IMR-90 (cell line): ENCODE measurements around the gene SCAMP4. TPM values are rescaled to one million over a fixed set of nuclear protein-coding genes. Genes with fewer than 3 reads are reported as not detected.

ENCODE experiments used
- ATAC-seq: fragments of 200-7000 bp; cut with Tn5 transposase; 2 replicates; pipeline ENCODE4 v1.9.1; 2020; ENCODE audit warnings: low read depth, mild to moderate bottlenecking, moderate library complexity
- BruUV-seq: library from RNA; stranded (reverse); fragments of 400-500 nt; replicated peaks from 2 replicates; lab custom pipeline; 2021; lab: Mats Ljungman, UMichigan
- CTCF ChIA-PET: fragments of 300-600 bp; formaldehyde crosslinking; extraction: SDS; loops from one replicate; lab custom pipeline; 2021; ENCODE audit warnings: antibody characterized with exemption; lab: Yijun Ruan, JAX
- POLR2A ChIA-PET: fragments of 300-600 bp; sonication (Branson Sonifier 250); formaldehyde crosslinking; loops from one replicate; lab custom pipeline; 2022; ENCODE audit warnings: antibody characterized with exemption; ENCODE audit not compliant: unreplicated experiment; lab: Charles Lee
- DNase-seq: peaks from one replicate; pipeline ENCODE4 v3.0.0; 2013
- H2AFZ ChIP-seq: replicated peaks from 2 replicates; pipeline ENCODE3; 2013; ENCODE audit warnings: low read length, mild to moderate bottlenecking; ENCODE audit not compliant: poor library complexity
- H2AK5ac ChIP-seq: 2 replicates; pipeline ENCODE4 v1.6.1; 2013; ENCODE audit warnings: low read depth, low read length, inconsistent platforms
- H2AK9ac ChIP-seq: replicated peaks from 2 replicates; pipeline ENCODE3; 2013; ENCODE audit warnings: mild to moderate bottlenecking, low read depth, low read length, moderate library complexity; ENCODE audit not compliant: poor library complexity
- H2BK120ac ChIP-seq: 2 replicates; pipeline ENCODE4 v1.6.1; 2013; ENCODE audit warnings: low read depth, low read length, inconsistent platforms
- H2BK15ac ChIP-seq: 3 replicates; pipeline ENCODE4 v1.6.1; 2013; ENCODE audit warnings: low read depth, low read length, inconsistent platforms
- H2BK20ac ChIP-seq: 2 replicates; pipeline ENCODE4 v1.6.1; 2013; ENCODE audit warnings: low read depth, mild to moderate bottlenecking, inconsistent platforms, low read length, moderate library complexity
- H2BK5ac ChIP-seq: 2 replicates; pipeline ENCODE4 v1.6.1; 2013; ENCODE audit warnings: mild to moderate bottlenecking, low read depth, low read length, inconsistent platforms; ENCODE audit not compliant: poor library complexity, severe bottlenecking
- H3K14ac ChIP-seq: replicated peaks from 2 replicates; pipeline ENCODE4 v1.6.1; 2013; ENCODE audit warnings: low read depth, low read length, inconsistent platforms
- H3K18ac ChIP-seq: 2 replicates; pipeline ENCODE4 v1.6.1; 2013; ENCODE audit warnings: low read depth, low read length, control low read depth
- H3K23ac ChIP-seq: 2 replicates; pipeline ENCODE4 v1.6.1; 2013; ENCODE audit warnings: low read depth, low read length, inconsistent platforms
- H3K27ac ChIP-seq: 2 replicates; pipeline ENCODE4 v1.5.1; 2013; ENCODE audit warnings: mild to moderate bottlenecking, control low read depth, low read length; ENCODE audit not compliant: insufficient read depth
- H3K27me3 ChIP-seq: 2 replicates; pipeline ENCODE4 v1.6.1; 2013; ENCODE audit warnings: low read length; ENCODE audit not compliant: control insufficient read depth, insufficient read depth
- H3K36me3 ChIP-seq: 2 replicates; pipeline ENCODE4 v1.6.1; 2013; ENCODE audit warnings: low read length, mixed read lengths; ENCODE audit not compliant: control insufficient read depth, insufficient read depth
- H3K4ac ChIP-seq: 2 replicates; pipeline ENCODE4 v1.6.1; 2013; ENCODE audit warnings: low read depth, low read length, inconsistent platforms
- H3K4me1 ChIP-seq: 2 replicates; pipeline ENCODE4 v1.6.1; 2013; ENCODE audit warnings: low read length, mixed read lengths; ENCODE audit not compliant: control insufficient read depth, insufficient read depth
- H3K4me2 ChIP-seq: 2 replicates; pipeline ENCODE4 v1.6.1; 2013; ENCODE audit warnings: low read depth, mild to moderate bottlenecking, control low read depth, low read length, moderate library complexity
- H3K4me3 ChIP-seq: 2 replicates; pipeline ENCODE4 v1.5.1; 2013; ENCODE audit warnings: low read depth, mild to moderate bottlenecking, control low read depth, low read length, moderate library complexity; ENCODE audit not compliant: insufficient read depth
- H3K56ac ChIP-seq: 2 replicates; pipeline ENCODE4 v1.6.1; 2013; ENCODE audit warnings: low read length, inconsistent platforms; ENCODE audit not compliant: insufficient read depth; ENCODE audit errors: extremely low read depth
- H3K79me1 ChIP-seq, 2 experiments: 2 replicates each; pipeline ENCODE4 v1.6.1; 2013; ENCODE audit warnings: low read length in 2 of 2, inconsistent platforms in 1 of 2, low read depth in 1 of 2
- H3K9ac ChIP-seq: 2 replicates; pipeline ENCODE4 v1.6.1; 2013; ENCODE audit warnings: low read depth, low read length, control low read depth
- H3K9me1 ChIP-seq: 2 replicates; pipeline ENCODE4 v1.6.1; 2013; ENCODE audit warnings: low read length, inconsistent platforms; ENCODE audit not compliant: insufficient read depth
- H3K9me3 ChIP-seq: 2 replicates; pipeline ENCODE4 v1.6.1; 2013; ENCODE audit warnings: low read length; ENCODE audit not compliant: control insufficient read depth, insufficient read depth
- H4K20me1 ChIP-seq: 2 replicates; pipeline ENCODE4 v1.6.1; 2013; ENCODE audit warnings: low read length, inconsistent platforms; ENCODE audit not compliant: insufficient read depth
- H4K5ac ChIP-seq: 2 replicates; pipeline ENCODE4 v1.6.1; 2013; ENCODE audit warnings: mild to moderate bottlenecking, low read depth, low read length, control low read depth
- H4K8ac ChIP-seq, 2 experiments: 2 replicates each; pipeline ENCODE4 v1.6.1; 2013; ENCODE audit warnings: low read depth in 2 of 2, low read length in 2 of 2, control low read depth in 1 of 2, inconsistent platforms in 1 of 2
- H4K91ac ChIP-seq: 2 replicates; pipeline ENCODE4 v1.6.1; 2013; ENCODE audit warnings: low read depth, low read length, inconsistent platforms; ENCODE audit not compliant: insufficient read depth
- CEBPB ChIP-seq: IDR thresholded peaks from 2 replicates; pipeline ENCODE4 v1.6.1; 2012; ENCODE audit warnings: low read depth, low read length, improper control_type of control experiment
- MAFK ChIP-seq: IDR thresholded peaks from 2 replicates; pipeline ENCODE4 v1.6.1; 2012; ENCODE audit warnings: low read depth, low read length, improper control_type of control experiment
- POLR2A ChIP-seq: IDR thresholded peaks from 2 replicates; pipeline ENCODE4 v1.6.1; 2012; ENCODE audit warnings: mild to moderate bottlenecking, low read depth, low read length
- RAD21 ChIP-seq: IDR thresholded peaks from 2 replicates; pipeline ENCODE4 v1.6.1; 2012; ENCODE audit warnings: low read length, improper control_type of control experiment
- RCOR1 ChIP-seq: IDR thresholded peaks from 2 replicates; pipeline ENCODE4 v1.6.1; 2012; ENCODE audit warnings: mild to moderate bottlenecking, low read length, improper control_type of control experiment; ENCODE audit not compliant: insufficient replicate concordance
- RFX5 ChIP-seq: IDR thresholded peaks from 2 replicates; pipeline ENCODE4 v1.8.0; 2012; ENCODE audit warnings: low read depth, mild to moderate bottlenecking, low read length, moderate library complexity
- SMC3 ChIP-seq: fragments of 150-350 bp; IDR thresholded peaks from 2 replicates; pipeline ENCODE4 v1.6.1; 2016; ENCODE audit warnings: low read depth, mild to moderate bottlenecking, antibody characterized with exemption, low read length, moderate library complexity
- WGBS, 2 experiments: methylation state at CpG; one replicate each; pipeline versions ENCODE4 v1.1.5 to v1.1.7; 2013; ENCODE audit warnings: missing lambda C conversion rate in 2 of 2; ENCODE audit not compliant: insufficient read length in 1 of 2; ENCODE audit errors: extremely low coverage in 2 of 2; 5-methylcytosine and 5-hydroxymethylcytosine counted together
- dilution Hi-C: fragments of 300-500 bp; cut with HindIII; formaldehyde crosslinking; loops from one replicate; pipeline ENCODE4 v1.14.3; 2018; ENCODE audit warnings: low sequenced_read_pairs; ENCODE audit not compliant: unreplicated experiment
- in situ Hi-C: fragments of 300-500 bp; cut with MboI; formaldehyde crosslinking; loops from 3 replicates; pipeline ENCODE4 v1.14.3; 2019; ENCODE audit warnings: low sequenced_read_pairs, inconsistent platforms, mixed read lengths
- intact Hi-C: fragments of 100-400 bp; cut with micrococcal nuclease; formaldehyde crosslinking; loops from 2 replicates; pipeline ENCODE4 v1.10.0; 2022
- polyA plus RNA-seq, 3 experiments: library from polyadenylated mRNA; depleted of rRNA; stranded (reverse); fragments of >200 nt; gene quantifications; 2 replicates each; pipeline ENCODE4 v1.2.3, GENCODE V29; 2012; ENCODE audit warnings: low replicate concordance in 1 of 3
- total RNA-seq: library from RNA; depleted of rRNA; stranded (reverse); fragments of >200 nt; gene quantifications from 2 replicates; pipeline ENCODE4 v1.2.3, GENCODE V29; 2012
- TF ChIP-seq, protein P1 (sequence below): fragments of 150-350 bp; IDR thresholded peaks from 2 replicates; pipeline ENCODE4 v1.6.1; 2016; ENCODE audit warnings: low read depth, mild to moderate bottlenecking, low read length, moderate library complexity, borderline replicate concordance

SCAMP4 gene
- total and polyA plus RNA-seq, 2 of the 4 experiments (the other 2 are of a cell fraction): 16.1 to 28.1 TPM

DNA sequence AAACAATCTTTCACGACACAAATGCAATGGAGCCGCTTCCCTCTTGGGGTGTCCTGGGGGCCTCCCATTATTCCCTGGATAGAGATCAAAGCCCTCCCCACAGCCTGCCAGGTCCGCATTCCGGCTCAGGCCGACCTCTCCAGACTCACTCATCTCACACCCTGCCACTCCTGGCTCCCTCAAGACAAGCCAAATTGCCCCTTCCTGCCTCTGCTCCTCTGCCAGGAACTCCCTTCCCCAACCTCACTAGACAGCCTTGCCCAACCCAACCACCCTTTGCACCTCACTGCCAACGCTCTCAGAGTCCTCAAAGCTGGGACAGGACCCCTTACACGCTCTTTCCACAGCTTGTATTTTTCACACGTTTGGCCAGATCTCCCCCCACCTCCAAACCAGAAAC, 21.4 kb upstream of the SCAMP4 start:
- Histone ChIP-seq H2AK9ac (peak overlapping the region; percentile 99), H3K4me1 (peaks cover 24% of the 10 kb centered on the region), H3K27ac (peak overlapping the region; percentile 4; the same call in 1 of the 2 replicates), H2AFZ (no peak overlapping the region), H4K20me1 (peaks cover 46% of the 10 kb centered on the region), H3K14ac (peak overlapping the region; percentile 63; the same call in 1 of the 2 replicates), H4K8ac (no peak overlapping the region), H4K91ac (no peak overlapping the region), H2AK5ac (no peak overlapping the region), H3K23ac (peak overlapping the region; percentile 92), H2BK15ac (no peak overlapping the region), H3K4me2 (peak overlapping the region; percentile 99), H3K79me1 (peaks cover 4 to 44% of the 10 kb centered on the region in 2 experiments), H2BK120ac (no peak overlapping the region), H3K9ac (peak overlapping the region; percentile 97), H3K27me3 (no peaks in the 10 kb centered on the region), H3K4ac (no peak overlapping the region), H3K18ac (no peak overlapping the region), H3K36me3 (peaks cover 12% of the 10 kb centered on the region; the same call in 1 of the 2 replicates), H4K5ac (no peak overlapping the region), H3K56ac (no peak overlapping the region), H2BK20ac (no peak overlapping the region), H3K9me1 (peaks cover 18% of the 10 kb centered on the region), H3K4me3 (peak overlapping the region; percentile 99), H3K9me3 (no peaks in the 10 kb centered on the region), H2BK5ac (no peak overlapping the region)
- ChIA-PET CTCF (no interaction called here), POLR2A (no interaction called here)
- BruUV-seq: no TSS peak
- dilution Hi-C loops: no loop called here
- no peak; the same call in 1 of the 2 replicates for TF ChIP-seq POLR2A
- TF ChIP-seq, protein P1, sequence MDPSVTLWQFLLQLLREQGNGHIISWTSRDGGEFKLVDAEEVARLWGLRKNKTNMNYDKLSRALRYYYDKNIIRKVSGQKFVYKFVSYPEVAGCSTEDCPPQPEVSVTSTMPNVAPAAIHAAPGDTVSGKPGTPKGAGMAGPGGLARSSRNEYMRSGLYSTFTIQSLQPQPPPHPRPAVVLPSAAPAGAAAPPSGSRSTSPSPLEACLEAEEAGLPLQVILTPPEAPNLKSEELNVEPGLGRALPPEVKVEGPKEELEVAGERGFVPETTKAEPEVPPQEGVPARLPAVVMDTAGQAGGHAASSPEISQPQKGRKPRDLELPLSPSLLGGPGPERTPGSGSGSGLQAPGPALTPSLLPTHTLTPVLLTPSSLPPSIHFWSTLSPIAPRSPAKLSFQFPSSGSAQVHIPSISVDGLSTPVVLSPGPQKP: no peak
- TF ChIP-seq CEBPB: no peak
- no peak for TF ChIP-seq RFX5
- TF ChIP-seq MAFK: no peak
- no peak for TF ChIP-seq RAD21
- no peak for TF ChIP-seq SMC3
- no peak for TF ChIP-seq RCOR1
- ATAC-seq (no peak), DNase-seq (no peak)
- 48% methylated on average over 4 of the region's 8 CpGs; no CpG with 5 or more reads in 1 of the 2 experiments for WGBS, 2 experiments
- intact Hi-C loops: no loop called here
- in situ Hi-C loops: no loop called here
